Measurements from ENCODE around the gene PBRM1. TPM values are rescaled to one million over a fixed set of nuclear protein-coding genes. Genes with fewer than 3 reads are reported as not detected.

The PBRM1 gene
- total and polyA plus RNA-seq, 2 of the 8 experiments (the other 6 are each of a cell fraction or from before 2014, with no cell fraction given) = 19.3 to 65.8 TPM

DNA sequence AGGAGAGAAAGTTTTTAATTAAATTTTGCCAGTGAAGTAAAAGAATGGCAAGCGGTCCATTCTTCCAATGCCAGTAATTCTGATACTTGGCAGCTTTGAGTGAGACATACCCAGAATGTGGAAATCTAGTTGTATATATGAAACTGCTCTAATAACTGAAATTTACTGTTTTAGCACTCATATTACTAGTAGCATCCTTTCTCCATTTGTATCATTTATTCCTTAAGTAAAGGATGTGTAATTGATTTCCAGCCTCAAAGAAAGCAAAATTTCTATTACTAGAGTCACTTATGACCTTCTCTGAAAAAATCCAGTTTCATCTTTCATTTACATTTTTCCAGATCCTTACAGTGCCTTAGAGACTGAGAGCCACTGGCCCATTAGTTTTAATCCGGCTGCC is 65.1 kb downstream of the PBRM1 start:
- Histone ChIP-seq H3K9ac (replicated peaks in 1 of 4; ENCODE audit: extremely low read depth in 1 of 4, low read depth in 3 of 4, low read length in 3 of 4) (no peak overlapping the region), H3K23ac (ENCODE audit: insufficient read length) (no peak overlapping the region), H3K23me2 (ENCODE audit: low read depth, low read length) (no peaks in the 10 kb centered on the region), H2BK12ac (ENCODE audit: low read depth, low read length) (no peak overlapping the region), H4K20me1 (replicated peaks in 1 of 2; ENCODE audit: control insufficient read depth in 1 of 2, insufficient read depth in 2 of 2, low read length in 2 of 2) (no peaks in the 10 kb centered on the region), H3K79me1 (ENCODE audit: low read depth, low read length) (no peaks in the 10 kb centered on the region), H4K8ac (ENCODE audit: extremely low read depth, insufficient read depth, low read length) (no peak overlapping the region), H2BK20ac (ENCODE audit: low read length) (no peak overlapping the region), H3K79me2 (ENCODE audit: control insufficient read depth in 1 of 2, insufficient read depth in 2 of 2, low read length in 2 of 2) (no peaks in the 10 kb centered on the region), H2BK5ac (ENCODE audit: low read depth, low read length) (no peak overlapping the region), H3K4me2 (ENCODE audit: insufficient read depth in 1 of 2, low read depth in 2 of 2, low read length in 2 of 2) (no peak overlapping the region), H3K27ac (ENCODE audit: low read depth, low read length) (no peak overlapping the region), H3K36me3 (ENCODE audit: control insufficient read depth in 2 of 4, insufficient read depth in 4 of 4, low read length in 3 of 4) (peaks cover 4 to 34% (median 16%) of the 10 kb centered on the region in 4 experiments; a peak in 6 of 8 replicates), H3K4me3 (ENCODE audit: extremely low read depth in 1 of 4, insufficient read depth in 2 of 4, low read depth in 3 of 4, low read length in 4 of 4) (no peak overlapping the region), H2AFZ (ENCODE audit: low read length) (no peak overlapping the region), H3K18ac (ENCODE audit: extremely low read depth, low read length) (no peak overlapping the region), H3K27me3 (replicated peaks in 1 of 4; ENCODE audit: control insufficient read depth in 3 of 4, extremely low read depth in 1 of 4, insufficient read depth in 3 of 4, low read length in 3 of 4) (no peaks in the 10 kb centered on the region), H2AK5ac (ENCODE audit: low read depth, low read length) (no peak overlapping the region), H3K9me3 (ENCODE audit: insufficient read depth in 2 of 2, low read depth in 1 of 2, low read length in 1 of 2) (no peaks in the 10 kb centered on the region), H2BK15ac (ENCODE audit: low read length) (no peak overlapping the region), H2BK120ac (replicated peaks; ENCODE audit: low read depth, low read length) (no peak overlapping the region), H3K4ac (replicated peaks; ENCODE audit: insufficient read length, low read depth, low read length) (no peak overlapping the region), H3K4me1 (replicated peaks in 1 of 4; ENCODE audit: control insufficient read depth in 3 of 4, insufficient read depth in 4 of 4, low read length in 3 of 4) (no peaks in the 10 kb centered on the region), H4K91ac (replicated peaks; ENCODE audit: insufficient read length, low read length) (no peak overlapping the region), H4K5ac (ENCODE audit: insufficient read length, low read depth, low read length) (no peak overlapping the region), H3K56ac (replicated peaks; ENCODE audit: insufficient read length, low read depth, low read length) (no peak overlapping the region), H3K14ac (ENCODE audit: insufficient read length) (no peak overlapping the region)
- no peak for FAIRE-seq
- WGBS, 2 experiments (ENCODE audit: extremely low coverage in 1 of 2, insufficient coverage in 1 of 2, insufficient read length in 1 of 2, insufficient replicate concordance in 2 of 2, low coverage in 1 of 2, low lambda C conversion rate in 2 of 2, missing lambda C conversion rate in 1 of 2) = 91% methylated on average over 2 of the region's 2 CpGs; no CpG with 5 or more reads in 1 of the 2 experiments
- ChIA-PET CTCF (ENCODE audit: partially characterized antibody) (no interaction called here), POLR2A (ENCODE audit: partially characterized antibody) (interaction anchor here (0.6 to 1.0 kb wide), 2 partner anchors 13 to 47 kb away, joined by 3 to 4 read pairs; no protein-coding TSS in a partner anchor)
- no peak for DNase-seq (ENCODE audit: low read depth in 1 of 2, low spot score in 2 of 2)
- TF ChIP-seq NANOG (IDR thresholded peaks at IDR 0.05; ENCODE audit: insufficient read depth, low read depth, low read length, poor library complexity, severe bottlenecking) (no peak), SIX5 (IDR thresholded peaks at IDR 0.05; ENCODE audit: low read depth, low read length) (no peak), SAP30 (IDR thresholded peaks at IDR 0.05; ENCODE audit: insufficient read depth, insufficient replicate concordance, low read length) (no peak), FOSL1 (IDR thresholded peaks at IDR 0.05; ENCODE audit: insufficient read depth, low read depth, low read length) (no peak), GABPA (IDR thresholded peaks at IDR 0.05; ENCODE audit: borderline replicate concordance, insufficient read depth, low read length) (no peak), CTBP2 (IDR thresholded peaks at IDR 0.05; ENCODE audit: borderline replicate concordance, insufficient read depth, insufficient read length, low read length) (no peak), CEBPB (IDR thresholded peaks at IDR 0.05; ENCODE audit: low read depth, low read length) (no peak), POLR2AphosphoS5 (IDR thresholded peaks at IDR 0.05; ENCODE audit: low read depth, low read length) (no peak), TAF7 (optimal IDR thresholded peaks at IDR 0.05; ENCODE audit: borderline replicate concordance, low read depth, low read length) (no peak), SP1 (IDR thresholded peaks at IDR 0.05; ENCODE audit: low read depth, low read length) (no peak), NRF1 (IDR thresholded peaks at IDR 0.05; ENCODE audit: low read depth, low read length) (no peak)
- TF ChIP-seq, protein P1, sequence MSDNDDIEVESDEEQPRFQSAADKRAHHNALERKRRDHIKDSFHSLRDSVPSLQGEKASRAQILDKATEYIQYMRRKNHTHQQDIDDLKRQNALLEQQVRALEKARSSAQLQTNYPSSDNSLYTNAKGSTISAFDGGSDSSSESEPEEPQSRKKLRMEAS (IDR thresholded peaks at IDR 0.05) = no peak

All from H1 (cell line).